Left lung (tissue), 10 donors: ENCODE results near the gene LRRC2. TPM values are rescaled to one million over a fixed set of nuclear protein-coding genes. Genes with fewer than 3 reads are reported as not detected.

Experiments
- ATAC-seq: fragments of 200-7000 bp; cut with Tn5 transposase; one replicate; pipeline ENCODE4 v1.9.1; 2020; ENCODE audit warnings: moderate library complexity
- DNase-seq, 4 donors: peaks; one replicate each; pipeline ENCODE4 v3.0.0-alpha.2; 2013 to 2020
- H3K27ac ChIP-seq, 2 donors: fragments of 200-600 bp; sonication (generic) in 1 of 2; one replicate each; pipeline versions ENCODE4 v1.5.0 to v1.8.0; 2020 to 2021
- H3K27me3 ChIP-seq, 2 donors: fragments of 200-600 bp; sonication (generic) in 1 of 2; one replicate each; pipeline versions ENCODE4 v1.5.0 to v1.8.0; 2020 to 2021
- H3K36me3 ChIP-seq, 2 donors: fragments of 200-600 bp; sonication (generic) in 1 of 2; one replicate each; pipeline versions ENCODE4 v1.5.0 to v1.8.0; 2020 to 2021
- H3K4me1 ChIP-seq, 2 donors: fragments of 200-600 bp; one replicate each; pipeline ENCODE4 v1.8.0; 2021
- H3K4me3 ChIP-seq, 2 donors: fragments of 200-600 bp; sonication (generic) in 1 of 2; one replicate each; pipeline versions ENCODE4 v1.5.0 to v1.8.0; 2020 to 2021; ENCODE audit warnings: mild to moderate bottlenecking in 1 of 2
- H3K9me3 ChIP-seq, 2 donors: fragments of 200-600 bp; sonication (generic) in 1 of 2; one replicate each; pipeline versions ENCODE4 v1.5.0 to v1.8.0; 2020 to 2021
- CTCF ChIP-seq, 2 donors: fragments of 200-600 bp; sonication (generic) in 1 of 2; IDR thresholded peaks; one replicate each; pipeline versions ENCODE4 v1.5.0 to v1.8.0; 2021; ENCODE audit warnings: antibody characterized with exemption in 2 of 2
- intact Hi-C, 2 donors: fragments of 100-400 bp; cut with DNase I; formaldehyde crosslinking; loops; one replicate each; pipeline versions ENCODE4 v1.11.2 to v1.14.2; 2022
- polyA plus RNA-seq, 6 donors: library from polyadenylated mRNA; unstranded; fragments of 120-200 nt; gene quantifications; one replicate each; pipeline ENCODE4 v1.2.1, GENCODE V29; 2013; ENCODE audit not compliant: insufficient read length in 6 of 6
- total RNA-seq, 2 donors: library from RNA; stranded (reverse); fragmentation: NEBNext Ultra II Directional; extraction: Animal tissue kit (Norgen Biotek cat#: 25700); gene quantifications; one replicate each; pipeline ENCODE4 v1.2.1, GENCODE V29; 2021
- donor health status: DM: no; HTN: yes; CAD: no.
- donor health status: DM: no; HTN: no; CAD: no.

LRRC2 gene
- total and polyA plus RNA-seq, 8 donors = 0.36 to 0.47 (median 0.45) TPM

GRCh38 chr3:46466273-46466672, 99.8 kb downstream of the LRRC2 start:
- no peak overlapping the region for H3K27ac ChIP-seq
- H3K4me1 ChIP-seq = peaks cover 0 to 60% of the 10 kb centered on the region in 2 donors
- ATAC-seq = no peak
- H3K36me3 ChIP-seq = no peaks in the 10 kb centered on the region
- no peak for DNase-seq
- no peaks in the 10 kb centered on the region for H3K9me3 ChIP-seq
- H3K27me3 ChIP-seq = peaks cover 12 to 25% of the 10 kb centered on the region in 2 donors
- intact Hi-C loops = no loop called here
- no peak for TF ChIP-seq CTCF (IDR thresholded peaks at IDR 0.05)
- H3K4me3 ChIP-seq = no peak overlapping the region

Other genes with a start within 250 kb of the LRRC2 start
- 10 to 100 TPM; 11.5 to 27.0 TPM for gene CCR2, start 212.2 kb downstream of the LRRC2 start, total RNA-seq
- 1 to 10 TPM; 1.6 to 2.4 (median 1.8) TPM for gene CCR2, start 212.2 kb downstream of the LRRC2 start, polyA plus RNA-seq
- 10 to 100 TPM in 1 of 2 donors, 1 to 10 TPM in 1; 2.9 to 13.8 TPM for gene CCR5, start 195.4 kb downstream of the LRRC2 start, total RNA-seq
- under 1 TPM; 0.33 to 0.97 (median 0.50) TPM for gene CCR5, start 195.4 kb downstream of the LRRC2 start, polyA plus RNA-seq
- gene CCRL2, start 159.0 kb downstream of the LRRC2 start, total RNA-seq = 10 to 100 TPM; 18.9 to 37.1 TPM
- 1 to 10 TPM; 3.4 to 5.6 (median 4.2) TPM for gene CCRL2, start 159.0 kb downstream of the LRRC2 start, polyA plus RNA-seq
- gene LTF, start 101.4 kb downstream of the LRRC2 start, total RNA-seq = 100 to 1,000 TPM in 1 of 2 donors, 1 to 10 TPM in 1; 2.3 to 113 TPM
- gene LTF, start 101.4 kb downstream of the LRRC2 start, polyA plus RNA-seq = 1 to 10 TPM; 3.7 to 7.6 (median 5.5) TPM
- not detected for gene RTP3, start 68.3 kb downstream of the LRRC2 start, total RNA-seq
- under 1 TPM in 1 of 6 donors, not detected in 5; 0.13 TPM for gene RTP3, start 68.3 kb downstream of the LRRC2 start, polyA plus RNA-seq
- not detected for gene FAM240A, start 46.2 kb upstream of the LRRC2 start, total RNA-seq
- gene FAM240A, start 46.2 kb upstream of the LRRC2 start, polyA plus RNA-seq = not detected
- gene ALS2CL, start 127.4 kb upstream of the LRRC2 start, total RNA-seq = 10 to 100 TPM; 45.4 to 74.4 TPM
- gene ALS2CL, start 127.4 kb upstream of the LRRC2 start, polyA plus RNA-seq = 10 to 100 TPM in 5 of 6 donors, 1 to 10 TPM in 1; 7.6 to 14.7 (median 11.1) TPM
- gene TMIE, start 135.1 kb upstream of the LRRC2 start, total RNA-seq = under 1 TPM in 1 of 2 donors, not detected in 1; 0.23 TPM
- under 1 TPM; 0.37 to 0.82 (median 0.59) TPM for gene TMIE, start 135.1 kb upstream of the LRRC2 start, polyA plus RNA-seq
- under 1 TPM; 0.24 to 0.26 TPM for gene PRSS50, start 151.6 kb upstream of the LRRC2 start, total RNA-seq
- gene PRSS50, start 151.6 kb upstream of the LRRC2 start, polyA plus RNA-seq = 1 to 10 TPM in 1 of 6 donors, under 1 TPM in 5; 0.38 to 1.1 (median 0.75) TPM